Suprapubic skin (tissue), 4 donors: ENCODE measurements around the gene SHC1.

ENCODE experiments used
- CTCF ChIP-seq, 2 donors: fragments of 200-600 bp in 1 of 2; fragments of 450-650 bp in 1 of 2; sonication (generic) in 1 of 2; IDR thresholded peaks; one replicate each; pipeline ENCODE4 v1.5.1; 2016 to 2019; ENCODE audit warnings: antibody characterized with exemption in 2 of 2, mild to moderate bottlenecking in 1 of 2, moderate library complexity in 1 of 2
- EP300 ChIP-seq: sonication (generic); formaldehyde crosslinking; IDR thresholded peaks from one replicate; pipeline ENCODE4 v1.6.1; 2017; ENCODE audit warnings: antibody characterized with exemption
- POLR2AphosphoS5 ChIP-seq, 3 donors: sonication (generic); formaldehyde crosslinking; IDR thresholded peaks; one replicate each; pipeline ENCODE4 v1.6.1; 2017; ENCODE audit warnings: antibody characterized with exemption in 3 of 3

- TF ChIP-seq CTCF (IDR thresholded peaks at IDR 0.05) (peak in 1 of 2 donors; percentile 47), POLR2AphosphoS5 (IDR thresholded peaks at IDR 0.05) (peak in 2 of 3 donors; percentile 86 to 96), EP300 (no peak)
These were observed 33.9 kb downstream of the SHC1 start, which contains the start of gene PMVK for GRCh38 chr1:154936555-154937084.
